ENCODE results near the gene KLK13. TPM values are rescaled to one million over a fixed set of nuclear protein-coding genes. Genes with fewer than 3 reads are reported as not detected.
A peak's percentile ranks its signal among the peaks of the same experiment; 100 is the strongest.

Gene KLK13
- total and polyA plus RNA-seq, 2 of the 13 experiments (the other 11 are each of a cell fraction or from before 2014, with no cell fraction given) = 0.09 TPM; not detected in 1

DNA sequence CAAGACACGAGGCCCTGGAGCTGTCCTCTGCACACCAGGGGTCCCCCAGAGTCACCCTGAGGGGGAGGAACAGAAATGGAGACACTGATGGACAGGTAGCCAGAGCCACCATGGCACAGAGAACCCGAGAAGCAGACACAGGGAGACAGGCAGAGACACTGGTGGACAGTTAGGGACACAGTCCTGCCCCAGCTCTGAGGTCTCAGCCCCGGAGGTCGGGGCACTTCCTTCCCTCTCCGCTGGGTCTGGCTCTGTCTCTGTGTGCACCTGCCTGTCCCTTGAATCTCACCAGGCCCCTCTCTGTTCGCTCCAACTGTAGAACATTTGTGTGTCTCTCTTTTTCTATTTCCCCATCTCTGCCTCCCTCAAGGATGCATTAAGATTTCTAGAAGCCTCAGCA, 13.2 kb upstream of the KLK13 start:
- WGBS (ENCODE audit: low lambda C conversion rate) = 6% methylated on average over 5 of the region's 6 CpGs
- Histone ChIP-seq H3K9ac (ENCODE audit: insufficient read depth, low read depth, low read length) (no peak overlapping the region), H3K79me2 (ENCODE audit: insufficient read depth, low read length) (no peaks in the 10 kb centered on the region), H3K36me3 (replicated peaks in 1 of 2; ENCODE audit: control insufficient read depth in 1 of 2, insufficient read depth in 2 of 2, low read length in 2 of 2) (no peaks in the 10 kb centered on the region), H3K4me1 (ENCODE audit: insufficient read depth, low read length) (no peaks in the 10 kb centered on the region), H3K4me2 (ENCODE audit: low read depth, low read length) (no peak overlapping the region), H3K27me3 (ENCODE audit: control insufficient read depth in 1 of 2, insufficient read depth in 2 of 2, low read length in 2 of 2) (peaks cover 0 to 19% of the 10 kb centered on the region in 2 experiments; a peak in 4 of 5 replicates), H3K9me3 (ENCODE audit: low read length) (peaks cover 11% of the 10 kb centered on the region; the same call in 1 of the 2 replicates), H3K4me3 (replicated peaks in 1 of 3; ENCODE audit: insufficient read depth in 1 of 3, low read depth in 2 of 3, low read length in 3 of 3) (no peak overlapping the region), H3K27ac (ENCODE audit: extremely low read length, insufficient read depth, low read length) (no peak overlapping the region), H4K20me1 (ENCODE audit: insufficient read depth, low read length) (no peaks in the 10 kb centered on the region), H2AFZ (ENCODE audit: low read length) (no peak overlapping the region)
- TF ChIP-seq SMYD3 (CRISPR knock-in tag; IDR thresholded peaks at IDR 0.05) (no peak), FOSL1 (CRISPR knock-in tag; IDR thresholded peaks at IDR 0.05; ENCODE audit: borderline replicate concordance) (no peak), HMGA1 (CRISPR knock-in tag; conservative IDR thresholded peaks at IDR 0.05) (no peak), ZZZ3 (CRISPR knock-in tag; IDR thresholded peaks at IDR 0.05; ENCODE audit: borderline replicate concordance) (no peak), ZFY (CRISPR knock-in tag; IDR thresholded peaks at IDR 0.05) (no peak), POLR2AphosphoS5 (IDR thresholded peaks at IDR 0.05; ENCODE audit: low read depth, low read length) (no peak), PTBP1 (IDR thresholded peaks at IDR 0.05; ENCODE audit: low read depth, low read length, poor library complexity, severe bottlenecking) (no peak), KDM3A (CRISPR knock-in tag; IDR thresholded peaks at IDR 0.05; ENCODE audit: low read depth) (no peak), FOXJ3 (CRISPR knock-in tag; IDR thresholded peaks at IDR 0.05; ENCODE audit: borderline replicate concordance) (no peak), ZNF652 (CRISPR knock-in tag; IDR thresholded peaks at IDR 0.05; ENCODE audit: borderline replicate concordance, low read depth) (no peak)
- TF ChIP-seq, protein P1, sequence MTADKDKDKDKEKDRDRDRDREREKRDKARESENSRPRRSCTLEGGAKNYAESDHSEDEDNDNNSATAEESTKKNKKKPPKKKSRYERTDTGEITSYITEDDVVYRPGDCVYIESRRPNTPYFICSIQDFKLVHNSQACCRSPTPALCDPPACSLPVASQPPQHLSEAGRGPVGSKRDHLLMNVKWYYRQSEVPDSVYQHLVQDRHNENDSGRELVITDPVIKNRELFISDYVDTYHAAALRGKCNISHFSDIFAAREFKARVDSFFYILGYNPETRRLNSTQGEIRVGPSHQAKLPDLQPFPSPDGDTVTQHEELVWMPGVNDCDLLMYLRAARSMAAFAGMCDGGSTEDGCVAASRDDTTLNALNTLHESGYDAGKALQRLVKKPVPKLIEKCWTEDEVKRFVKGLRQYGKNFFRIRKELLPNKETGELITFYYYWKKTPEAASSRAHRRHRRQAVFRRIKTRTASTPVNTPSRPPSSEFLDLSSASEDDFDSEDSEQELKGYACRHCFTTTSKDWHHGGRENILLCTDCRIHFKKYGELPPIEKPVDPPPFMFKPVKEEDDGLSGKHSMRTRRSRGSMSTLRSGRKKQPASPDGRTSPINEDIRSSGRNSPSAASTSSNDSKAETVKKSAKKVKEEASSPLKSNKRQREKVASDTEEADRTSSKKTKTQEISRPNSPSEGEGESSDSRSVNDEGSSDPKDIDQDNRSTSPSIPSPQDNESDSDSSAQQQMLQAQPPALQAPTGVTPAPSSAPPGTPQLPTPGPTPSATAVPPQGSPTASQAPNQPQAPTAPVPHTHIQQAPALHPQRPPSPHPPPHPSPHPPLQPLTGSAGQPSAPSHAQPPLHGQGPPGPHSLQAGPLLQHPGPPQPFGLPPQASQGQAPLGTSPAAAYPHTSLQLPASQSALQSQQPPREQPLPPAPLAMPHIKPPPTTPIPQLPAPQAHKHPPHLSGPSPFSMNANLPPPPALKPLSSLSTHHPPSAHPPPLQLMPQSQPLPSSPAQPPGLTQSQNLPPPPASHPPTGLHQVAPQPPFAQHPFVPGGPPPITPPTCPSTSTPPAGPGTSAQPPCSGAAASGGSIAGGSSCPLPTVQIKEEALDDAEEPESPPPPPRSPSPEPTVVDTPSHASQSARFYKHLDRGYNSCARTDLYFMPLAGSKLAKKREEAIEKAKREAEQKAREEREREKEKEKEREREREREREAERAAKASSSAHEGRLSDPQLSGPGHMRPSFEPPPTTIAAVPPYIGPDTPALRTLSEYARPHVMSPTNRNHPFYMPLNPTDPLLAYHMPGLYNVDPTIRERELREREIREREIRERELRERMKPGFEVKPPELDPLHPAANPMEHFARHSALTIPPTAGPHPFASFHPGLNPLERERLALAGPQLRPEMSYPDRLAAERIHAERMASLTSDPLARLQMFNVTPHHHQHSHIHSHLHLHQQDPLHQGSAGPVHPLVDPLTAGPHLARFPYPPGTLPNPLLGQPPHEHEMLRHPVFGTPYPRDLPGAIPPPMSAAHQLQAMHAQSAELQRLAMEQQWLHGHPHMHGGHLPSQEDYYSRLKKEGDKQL (CRISPR knock-in tag; IDR thresholded peaks at IDR 0.05; ENCODE audit: low read depth) = no peak
- TF ChIP-seq, protein P2, sequence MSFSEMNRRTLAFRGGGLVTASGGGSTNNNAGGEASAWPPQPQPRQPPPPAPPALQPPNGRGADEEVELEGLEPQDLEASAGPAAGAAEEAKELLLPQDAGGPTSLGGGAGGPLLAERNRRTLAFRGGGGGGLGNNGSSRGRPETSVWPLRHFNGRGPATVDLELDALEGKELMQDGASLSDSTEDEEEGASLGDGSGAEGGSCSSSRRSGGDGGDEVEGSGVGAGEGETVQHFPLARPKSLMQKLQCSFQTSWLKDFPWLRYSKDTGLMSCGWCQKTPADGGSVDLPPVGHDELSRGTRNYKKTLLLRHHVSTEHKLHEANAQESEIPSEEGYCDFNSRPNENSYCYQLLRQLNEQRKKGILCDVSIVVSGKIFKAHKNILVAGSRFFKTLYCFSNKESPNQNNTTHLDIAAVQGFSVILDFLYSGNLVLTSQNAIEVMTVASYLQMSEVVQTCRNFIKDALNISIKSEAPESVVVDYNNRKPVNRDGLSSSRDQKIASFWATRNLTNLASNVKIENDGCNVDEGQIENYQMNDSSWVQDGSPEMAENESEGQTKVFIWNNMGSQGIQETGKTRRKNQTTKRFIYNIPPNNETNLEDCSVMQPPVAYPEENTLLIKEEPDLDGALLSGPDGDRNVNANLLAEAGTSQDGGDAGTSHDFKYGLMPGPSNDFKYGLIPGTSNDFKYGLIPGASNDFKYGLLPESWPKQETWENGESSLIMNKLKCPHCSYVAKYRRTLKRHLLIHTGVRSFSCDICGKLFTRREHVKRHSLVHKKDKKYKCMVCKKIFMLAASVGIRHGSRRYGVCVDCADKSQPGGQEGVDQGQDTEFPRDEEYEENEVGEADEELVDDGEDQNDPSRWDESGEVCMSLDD (CRISPR knock-in tag; IDR thresholded peaks at IDR 0.05; ENCODE audit: borderline replicate concordance) = no peak
- FAIRE-seq (no peak), DNase-seq (ENCODE audit: low spot score) (no peak), ATAC-seq (peak; percentile 48; the same call in 2 of the 3 replicates)
- BruUV-seq (replicated peaks) = no TSS peak
- POLR2A ChIA-PET = no interaction called here
- CTCF ChIA-PET (ENCODE audit: low intra/inter-chr PET ratio, low total read pairs) = no interaction called here
- intact Hi-C loops (cut with micrococcal nuclease; ENCODE audit: unreplicated experiment) = no loop called here
- in situ Hi-C loops (cut with HindIII; ENCODE audit: extremely low pct_ligation_motif_present, low pct_unique_long_range_greater_than_20kb) = loop anchor here (25.0 kb wide), 1 partner anchor 141 kb away; no protein-coding TSS in a partner anchor
